SK-N-SH (cell line): ENCODE results near the gene LPCAT2. TPM values are rescaled to one million over a fixed set of nuclear protein-coding genes. Genes with fewer than 3 reads are reported as not detected.

Source experiments
- CTCF ChIA-PET: fragments of 300-600, 350-600 bp; formaldehyde crosslinking; extraction: SDS; loops from one replicate; lab custom pipeline; 2021; lab: Yijun Ruan, JAX
- POLR2A ChIA-PET: fragments of 350-600 bp; sonication (Branson Sonifier 250); formaldehyde crosslinking; extraction: SDS; loops from one replicate; lab custom pipeline; 2020; ENCODE audit warnings: antibody characterized with exemption, inconsistent platforms; lab: Yijun Ruan, JAX
- DNase-seq: peaks from one replicate; pipeline ENCODE4 v3.0.0; 2012
- H2AFZ ChIP-seq: fragments of 200-600 bp; sonication (generic); 2 replicates; pipeline ENCODE4 v1.8.1; 2016; ENCODE audit warnings: antibody characterized with exemption, mild to moderate bottlenecking, low read depth
- H3F3A ChIP-seq: fragments of 200-600 bp; sonication (generic); replicated peaks from 2 replicates; pipeline ENCODE3; 2016; ENCODE audit warnings: antibody characterized with exemption, mild to moderate bottlenecking; ENCODE audit not compliant: insufficient read depth
- H3K27ac ChIP-seq, 2 experiments: fragments of 200-500 bp in 1 of 2; fragments of 200-600 bp in 1 of 2; sonication (Bioruptor generic) in 1 of 2; sonication (generic), shearing (Covaris generic) in 1 of 2; 2 replicates each; pipeline versions ENCODE4 v1.5.1 to v1.6.1; 2014 to 2016; ENCODE audit warnings: low read depth in 2 of 2, inconsistent platforms in 1 of 2, low read length in 1 of 2, mild to moderate bottlenecking in 1 of 2, mixed read lengths in 1 of 2
- H3K27me3 ChIP-seq: fragments of 200-600 bp; sonication (generic), shearing (Covaris generic); 2 replicates; pipeline ENCODE4 v1.6.1; 2016; ENCODE audit warnings: mixed run types; ENCODE audit not compliant: insufficient read depth
- H3K36me3 ChIP-seq, 2 experiments: fragments of 200-500 bp in 1 of 2; fragments of 200-600 bp in 1 of 2; sonication (Bioruptor generic) in 1 of 2; sonication (generic) in 1 of 2; replicated peaks in 1 of 2; 2 replicates each; pipeline versions ENCODE3 to v1.5.1; 2014 to 2016; ENCODE audit warnings: low read length in 1 of 2, mild to moderate bottlenecking in 1 of 2; ENCODE audit not compliant: insufficient read depth in 2 of 2, control insufficient read depth in 1 of 2
- H3K4me1 ChIP-seq, 2 experiments: fragments of 200-500 bp in 1 of 2; fragments of 200-600 bp in 1 of 2; sonication (Bioruptor generic) in 1 of 2; sonication (generic), shearing (Covaris generic) in 1 of 2; 2 replicates each; pipeline versions ENCODE4 v1.5.1 to v1.6.1; 2014 to 2016; ENCODE audit warnings: low read depth in 1 of 2, low read length in 1 of 2, mixed run types in 1 of 2; ENCODE audit not compliant: insufficient read depth in 2 of 2, control insufficient read depth in 1 of 2
- H3K4me2 ChIP-seq: fragments of 200-600 bp; sonication (generic), shearing (Covaris generic); 2 replicates; pipeline ENCODE4 v1.6.1; 2017; ENCODE audit warnings: mixed run types
- H3K4me3 ChIP-seq, 2 experiments: fragments of 200-500 bp in 1 of 2; fragments of 200-600 bp in 1 of 2; sonication (Bioruptor generic) in 1 of 2; sonication (generic), shearing (Covaris generic) in 1 of 2; 2 replicates each; pipeline versions ENCODE4 v1.5.1 to v1.8.1; 2014 to 2016; ENCODE audit warnings: low read depth in 2 of 2, inconsistent platforms in 1 of 2, low read length in 1 of 2, mild to moderate bottlenecking in 1 of 2, mixed read lengths in 1 of 2, moderate library complexity in 1 of 2
- H3K79me2 ChIP-seq: fragments of 200-600 bp; sonication (generic); 2 replicates; pipeline ENCODE4 v1.8.1; 2017; ENCODE audit warnings: mild to moderate bottlenecking; ENCODE audit not compliant: insufficient read depth
- H3K9ac ChIP-seq: fragments of 200-600 bp; sonication (generic); 2 replicates; pipeline ENCODE4 v1.6.1; 2017; ENCODE audit warnings: mixed run types
- H3K9me2 ChIP-seq: fragments of 200-600 bp; sonication (generic); 2 replicates; pipeline ENCODE4 v1.6.1; 2017; ENCODE audit warnings: mixed run types
- H3K9me3 ChIP-seq: fragments of 200-600 bp; sonication (generic); 2 replicates; pipeline ENCODE4 v1.6.1; 2017; ENCODE audit warnings: mixed run types, mild to moderate bottlenecking, moderate library complexity
- H4K20me1 ChIP-seq: fragments of 200-600 bp; sonication (generic); 2 replicates; pipeline ENCODE4 v1.6.1; 2017; ENCODE audit warnings: mild to moderate bottlenecking, mixed run types; ENCODE audit not compliant: insufficient read depth
- ELF1 ChIP-seq: IDR thresholded peaks from 2 replicates; pipeline ENCODE4 v1.4.0; 2012
- EP300 ChIP-seq, 2 experiments: IDR thresholded peaks; 2 replicates each; pipeline versions ENCODE4 v1.4.0 to v1.6.1; 2012; ENCODE audit warnings: borderline replicate concordance in 1 of 2, low read depth in 1 of 2, low read length in 1 of 2
- EZH2phosphoT487 ChIP-seq: fragments of 200-600 bp; sonication (generic); IDR thresholded peaks from 2 replicates; pipeline ENCODE4 v1.6.1; 2017; ENCODE audit warnings: low read depth, mixed run types, mild to moderate bottlenecking, antibody characterized with exemption, moderate library complexity, borderline replicate concordance
- FOXJ3 ChIP-seq: sonication (generic); formaldehyde crosslinking; IDR thresholded peaks from 2 replicates; pipeline ENCODE4 v1.5.1; 2020; ENCODE audit warnings: mild to moderate bottlenecking, missing genetic modification reagents
- GABPA ChIP-seq: IDR thresholded peaks from 2 replicates; pipeline ENCODE4 v1.4.0; 2012; ENCODE audit warnings: low read depth, mild to moderate bottlenecking
- IRF3 ChIP-seq: fragments of 150-350 bp; IDR thresholded peaks from 2 replicates; pipeline ENCODE4 v1.6.1; 2016; ENCODE audit warnings: mild to moderate bottlenecking, low read depth, low read length
- JUND ChIP-seq: IDR thresholded peaks from 2 replicates; pipeline ENCODE4 v1.4.0; 2012
- MXI1 ChIP-seq: IDR thresholded peaks from 2 replicates; pipeline ENCODE4 v1.6.1; 2012; ENCODE audit warnings: mild to moderate bottlenecking, low read depth, low read length, improper control_type of control experiment
- NFIC ChIP-seq: IDR thresholded peaks from 2 replicates; pipeline ENCODE4 v1.4.0; 2012; ENCODE audit warnings: borderline replicate concordance
- NRF1 ChIP-seq: IDR thresholded peaks from 2 replicates; pipeline ENCODE4 v1.6.1; 2012; ENCODE audit warnings: low read depth, mild to moderate bottlenecking, low read length
- POLR2AphosphoS5 ChIP-seq: IDR thresholded peaks from 2 replicates; pipeline ENCODE4 v1.6.1; 2012; ENCODE audit warnings: low read depth, low read length
- RAD21 ChIP-seq: IDR thresholded peaks from 2 replicates; pipeline ENCODE4 v1.6.1; 2012; ENCODE audit warnings: mild to moderate bottlenecking, low read length
- RCOR1 ChIP-seq: fragments of 150-350 bp; IDR thresholded peaks from 2 replicates; pipeline ENCODE4 v1.6.1; 2017; ENCODE audit warnings: antibody characterized with exemption, low read length
- RFX5 ChIP-seq: IDR thresholded peaks from 2 replicates; pipeline ENCODE4 v1.6.1; 2012; ENCODE audit warnings: mild to moderate bottlenecking, improper control_type of control experiment, low read length
- SMC3 ChIP-seq: IDR thresholded peaks from 2 replicates; pipeline ENCODE4 v1.6.1; 2012; ENCODE audit warnings: low read depth, low read length, improper control_type of control experiment
- TCF12 ChIP-seq: IDR thresholded peaks from 2 replicates; pipeline ENCODE4 v1.4.0; 2012
- USF2 ChIP-seq: fragments of 150-350 bp; IDR thresholded peaks from 2 replicates; pipeline ENCODE4 v1.6.1; 2017; ENCODE audit warnings: antibody characterized with exemption, low read length, low read depth, borderline replicate concordance
- YY1 ChIP-seq: IDR thresholded peaks from 2 replicates; pipeline ENCODE4 v1.4.0; 2012; ENCODE audit warnings: low read depth, mild to moderate bottlenecking
- ZBTB33 ChIP-seq: IDR thresholded peaks from 2 replicates; pipeline ENCODE4 v1.4.0; 2012; ENCODE audit warnings: low read depth, borderline replicate concordance
- WGBS: methylation state at CpG from one replicate; pipeline ENCODE4 v1.1.6; 2017; ENCODE audit warnings: low lambda C conversion rate; 5-methylcytosine and 5-hydroxymethylcytosine counted together
- polyA plus RNA-seq, 3 experiments: library from polyadenylated mRNA; depleted of rRNA; stranded (reverse); fragments of >200 nt; gene quantifications; 2 replicates each; pipeline ENCODE4 v1.2.3, GENCODE V29; 2012

The LPCAT2 gene
- polyA plus RNA-seq, 1 of the 3 experiments (the other 2 are of a cell fraction), result 9.1 TPM

GRCh38 chr16:55574811-55575210 lies 65.9 kb downstream of the LPCAT2 start:
- Histone ChIP-seq H4K20me1 (no peaks in the 10 kb centered on the region), H2AFZ (no peak overlapping the region), H3K9me3 (no peaks in the 10 kb centered on the region), H3K4me1 (no peaks in the 10 kb centered on the region; a peak in 1 of 4 replicates), H3K27ac (no peak overlapping the region)
- CTCF ChIA-PET, result no interaction called here
- no peak for TF ChIP-seq GABPA
- TF ChIP-seq FOXJ3, result no peak
- no peak for TF ChIP-seq SMC3
- no peak for TF ChIP-seq YY1
- no peak for TF ChIP-seq POLR2AphosphoS5
- no peak for TF ChIP-seq ELF1
- TF ChIP-seq JUND, result no peak
- no peak for TF ChIP-seq MXI1
- no peak for TF ChIP-seq RFX5
- TF ChIP-seq, all 33 proteins: peak for 0
- Histone ChIP-seq H3K9ac (no peak overlapping the region), H3K9me2 (no peaks in the 10 kb centered on the region), H3K27me3 (no peaks in the 10 kb centered on the region), H3F3A (peaks cover 3% of the 10 kb centered on the region), H3K4me3 (no peak overlapping the region), H3K79me2 (no peaks in the 10 kb centered on the region), H3K4me2 (no peak overlapping the region), H3K36me3 (peaks cover 48 to 66% of the 10 kb centered on the region in 2 experiments)
- POLR2A ChIA-PET, result no interaction called here
- no peak for DNase-seq
- WGBS, result 90% methylated on average over 2 of the region's 2 CpGs

- Histone ChIP-seq H3K9me2 (no peaks in the 10 kb centered on the region), H3K9ac (no peak overlapping the region), H3K4me3 (no peak overlapping the region), H2AFZ (no peak overlapping the region), H3K4me2 (no peak overlapping the region), H3K27me3 (no peaks in the 10 kb centered on the region), H4K20me1 (no peaks in the 10 kb centered on the region), H3K79me2 (no peaks in the 10 kb centered on the region), H3K9me3 (no peaks in the 10 kb centered on the region), H3K4me1 (no peaks in the 10 kb centered on the region; a peak in 1 of 4 replicates), H3K27ac (no peak overlapping the region), H3K36me3 (peaks cover 55 to 73% of the 10 kb centered on the region in 2 experiments), H3F3A (peaks cover 3% of the 10 kb centered on the region)
- ChIA-PET POLR2A (no interaction called here), CTCF (interaction anchor here (1.3 kb wide), 1 partner anchor 110 kb away, joined by 6 read pairs; no protein-coding TSS in a partner anchor)
- TF ChIP-seq RAD21 (no peak), EP300 (IDR thresholded peaks at IDR 0.05; ENCODE audit: borderline replicate concordance in 1 of 2, low read depth in 1 of 2, low read length in 1 of 2) (no peak), IRF3 (no peak), TCF12 (no peak), NFIC (no peak)
- DNase-seq, result no peak
- WGBS, result 88% methylated on average over 1 of the region's 1 CpG
These were observed 66.6 kb downstream of the LPCAT2 start for GRCh38 chr16:55575496-55575895.

- Histone ChIP-seq H3K4me1 (no peaks in the 10 kb centered on the region; a peak in 1 of 4 replicates), H3K9me3 (no peaks in the 10 kb centered on the region), H4K20me1 (no peaks in the 10 kb centered on the region), H3K9ac (no peak overlapping the region), H3K9me2 (no peaks in the 10 kb centered on the region), H3K36me3 (peaks cover 64 to 80% of the 10 kb centered on the region in 2 experiments)
- POLR2A ChIA-PET, result no interaction called here
- DNase-seq, result no peak
- TF ChIP-seq NRF1 (no peak), EZH2phosphoT487 (no peak), ZBTB33 (no peak), ELF1 (no peak), USF2 (no peak), GABPA (no peak), RCOR1 (no peak)
- TF ChIP-seq, all 33 proteins: peak for 0
- 97% methylated on average over 2 of the region's 2 CpGs for WGBS
- CTCF ChIA-PET, result interaction anchor here (0.8 to 1.3 kb wide), 2 partner anchors 111 kb away, joined by 3 to 6 read pairs; no protein-coding TSS in a partner anchor
- H3K27ac ChIP-seq, result no peak overlapping the region
- peaks cover 3% of the 10 kb centered on the region for H3F3A ChIP-seq
- no peaks in the 10 kb centered on the region for H3K79me2 ChIP-seq
- no peak overlapping the region for H2AFZ ChIP-seq
- no peak overlapping the region for H3K4me3 ChIP-seq
- H3K27me3 ChIP-seq, result no peaks in the 10 kb centered on the region
- no peak overlapping the region for H3K4me2 ChIP-seq
These were observed 67.5 kb downstream of the LPCAT2 start for GRCh38 chr16:55576384-55576783.
